Mononuclear cell (primary cell): ENCODE data around the gene USH2A. TPM values are rescaled to one million over a fixed set of nuclear protein-coding genes. Genes with fewer than 3 reads are reported as not detected.

Source experiments
- H3K27me3 ChIP-seq: 2 replicates; pipeline ENCODE4 v1.6.0; 2011; ENCODE audit warnings: low read length, control low read depth; ENCODE audit not compliant: insufficient read depth
- H3K4me1 ChIP-seq: 2 replicates; pipeline ENCODE4 v1.5.1; 2011; ENCODE audit warnings: mild to moderate bottlenecking, low read length, control low read depth; ENCODE audit not compliant: insufficient read depth
- H3K4me3 ChIP-seq: 2 replicates; pipeline ENCODE4 v1.5.1; 2011; ENCODE audit warnings: mild to moderate bottlenecking, low read length, moderate library complexity
- H3K9me3 ChIP-seq: 2 replicates; pipeline ENCODE4 v1.5.1; 2011; ENCODE audit warnings: low read depth, mild to moderate bottlenecking, control low read depth, low read length
- total RNA-seq: library from RNA; depleted of rRNA; stranded (reverse); fragments of >200 nt; gene quantifications from one replicate; pipeline ENCODE4 v1.2.3, GENCODE V29; 2012

USH2A gene
- total RNA-seq, 1 donor, result not detected

- no peaks in the 10 kb centered on the region for H3K9me3 ChIP-seq
- H3K4me3 ChIP-seq, result no peak overlapping the region
- no peaks in the 10 kb centered on the region for H3K4me1 ChIP-seq
- no peaks in the 10 kb centered on the region for H3K27me3 ChIP-seq
Observed at GRCh38 chr1:215719552-215719951, 703.7 kb downstream of the USH2A start.

DNA sequence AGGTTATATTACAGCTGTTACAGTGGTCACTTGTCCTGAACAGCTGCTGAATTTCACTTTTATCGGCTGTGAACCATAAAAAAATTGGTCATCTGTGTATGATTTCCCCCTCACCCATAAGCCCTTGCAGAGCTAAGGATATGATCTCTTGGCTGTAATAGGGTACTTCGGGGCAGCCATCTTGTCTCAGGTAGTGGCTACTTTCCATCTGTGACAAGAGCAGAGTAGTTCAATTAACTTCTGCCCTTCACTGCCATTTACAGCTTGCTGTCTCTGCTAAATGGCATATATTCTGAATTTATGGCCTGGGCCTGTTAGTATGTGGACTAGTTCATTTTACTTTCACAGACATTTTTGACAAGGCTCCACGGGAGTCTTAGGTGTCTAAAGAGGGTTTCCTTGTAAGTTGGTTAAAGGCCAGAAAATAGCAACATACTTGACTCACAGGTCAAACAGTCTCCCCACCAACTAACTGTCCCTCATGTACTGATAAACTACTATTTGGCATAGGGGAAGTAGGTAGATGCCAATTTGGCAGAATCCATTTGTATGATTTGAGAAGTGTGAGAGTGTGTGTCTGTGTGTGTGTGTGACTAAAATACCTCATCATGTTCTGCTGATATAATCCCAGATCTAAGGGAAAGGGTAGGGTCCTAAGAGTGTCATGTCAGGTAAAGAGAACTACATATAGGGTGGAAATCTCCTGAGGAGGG lies 704.5 kb downstream of the USH2A start:
- Histone ChIP-seq H3K4me3 (no peak overlapping the region), H3K9me3 (no peaks in the 10 kb centered on the region), H3K27me3 (no peaks in the 10 kb centered on the region), H3K4me1 (no peaks in the 10 kb centered on the region)

DNA sequence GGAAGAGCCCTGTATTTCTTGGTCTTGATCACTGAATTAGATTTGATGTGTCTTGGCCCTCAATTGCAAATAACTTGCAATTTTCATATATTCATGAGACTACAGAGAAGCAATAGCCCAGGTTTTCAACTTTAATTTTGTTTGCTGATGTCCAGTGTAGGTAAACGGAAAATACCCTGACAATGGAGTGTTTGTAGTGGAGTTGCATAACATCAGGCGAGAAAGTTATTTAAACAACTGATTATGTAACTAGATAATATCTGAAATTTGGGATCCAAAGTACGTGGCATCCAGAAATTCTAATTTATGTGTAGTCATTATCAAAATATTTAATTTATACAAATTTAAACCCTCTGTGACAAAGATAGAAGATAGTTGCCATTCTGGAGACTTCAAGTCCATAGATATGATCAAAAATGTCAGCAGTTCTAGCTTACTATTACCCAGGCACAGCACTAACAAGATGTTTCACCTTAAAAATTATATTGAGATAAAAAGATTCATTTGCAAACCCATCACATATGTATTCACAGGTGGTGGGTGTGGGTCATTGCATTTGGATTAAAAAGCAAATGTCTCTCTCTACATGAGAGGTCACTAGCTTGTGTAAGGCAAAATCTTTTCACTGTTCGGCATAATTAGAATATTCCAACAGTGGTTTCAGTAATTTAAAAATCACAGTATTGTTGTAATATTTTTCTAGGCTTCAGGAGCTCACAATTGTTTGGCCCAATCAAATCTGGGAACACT lies 705.4 kb downstream of the USH2A start:
- no peaks in the 10 kb centered on the region for H3K27me3 ChIP-seq
- no peaks in the 10 kb centered on the region for H3K4me1 ChIP-seq
- no peaks in the 10 kb centered on the region for H3K9me3 ChIP-seq
- H3K4me3 ChIP-seq, result no peak overlapping the region

- no peak overlapping the region for H3K4me3 ChIP-seq
- no peaks in the 10 kb centered on the region for H3K27me3 ChIP-seq
- H3K4me1 ChIP-seq, result no peaks in the 10 kb centered on the region
- H3K9me3 ChIP-seq, result no peaks in the 10 kb centered on the region
Observed at GRCh38 chr1:215710899-215711225, 712.4 kb downstream of the USH2A start.

- no peak overlapping the region for H3K4me3 ChIP-seq
- H3K4me1 ChIP-seq, result no peaks in the 10 kb centered on the region
- no peaks in the 10 kb centered on the region for H3K27me3 ChIP-seq
- no peaks in the 10 kb centered on the region for H3K9me3 ChIP-seq
Observed at GRCh38 chr1:215710036-215710898, 713.0 kb downstream of the USH2A start.

- Histone ChIP-seq H3K9me3 (no peaks in the 10 kb centered on the region), H3K4me3 (no peak overlapping the region), H3K4me1 (no peaks in the 10 kb centered on the region), H3K27me3 (no peaks in the 10 kb centered on the region)
Observed at GRCh38 chr1:215704089-215704860, 719.0 kb downstream of the USH2A start.

DNA sequence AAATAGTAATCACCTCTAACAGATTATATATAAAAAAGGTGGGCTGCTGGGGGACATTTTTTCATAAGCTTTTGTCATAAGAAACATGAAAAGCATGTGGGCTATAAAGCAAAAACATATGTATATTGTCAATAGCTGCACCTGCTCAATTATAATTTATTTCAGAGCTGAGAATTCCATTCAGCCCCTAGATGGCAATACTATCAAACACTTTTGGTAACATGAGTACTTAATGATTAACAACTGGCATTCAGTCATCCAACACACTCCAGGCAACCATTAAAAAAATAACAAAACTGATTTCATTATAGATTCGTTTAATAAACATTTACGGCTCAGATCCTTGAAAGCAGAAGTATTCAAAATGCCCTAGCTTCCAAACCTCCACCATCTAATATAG lies 741.0 kb downstream of the USH2A start:
- H3K4me1 ChIP-seq, result no peaks in the 10 kb centered on the region
- no peaks in the 10 kb centered on the region for H3K27me3 ChIP-seq
- no peak overlapping the region for H3K4me3 ChIP-seq
- H3K9me3 ChIP-seq, result no peaks in the 10 kb centered on the region

DNA sequence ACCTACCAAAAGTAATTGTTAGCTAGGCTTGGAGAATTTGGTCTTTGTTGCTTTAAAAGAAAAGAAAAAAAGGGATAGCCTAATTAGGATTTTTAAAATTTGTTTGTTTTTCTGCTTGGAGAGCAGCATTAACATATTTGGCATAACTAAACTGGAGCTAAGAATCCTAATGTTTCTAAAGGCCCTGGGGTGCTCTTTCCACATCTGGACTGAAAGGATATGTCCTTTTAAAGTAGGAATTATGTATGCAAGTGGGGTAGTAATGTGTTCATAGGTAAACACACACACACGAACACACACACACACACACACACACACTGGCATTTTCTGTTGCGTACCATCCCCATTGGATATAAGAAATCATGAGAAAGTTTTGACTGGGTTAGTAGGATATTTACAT lies 742.2 kb downstream of the USH2A start:
- Histone ChIP-seq H3K4me1 (no peaks in the 10 kb centered on the region), H3K4me3 (no peak overlapping the region)

GRCh38 chr1:215679231-215679630 lies 744.0 kb downstream of the USH2A start:
- Histone ChIP-seq H3K9me3 (no peaks in the 10 kb centered on the region), H3K27me3 (no peaks in the 10 kb centered on the region), H3K4me3 (no peak overlapping the region), H3K4me1 (no peaks in the 10 kb centered on the region)

More for the DNA sequence above, 742.2 kb downstream of the USH2A start:
- no peaks in the 10 kb centered on the region for H3K27me3 ChIP-seq
- no peaks in the 10 kb centered on the region for H3K9me3 ChIP-seq

GRCh38 chr1:215677112-215677511 lies 746.1 kb downstream of the USH2A start:
- Histone ChIP-seq H3K4me3 (no peak overlapping the region), H3K4me1 (no peaks in the 10 kb centered on the region), H3K27me3 (no peaks in the 10 kb centered on the region), H3K9me3 (no peaks in the 10 kb centered on the region)

DNA sequence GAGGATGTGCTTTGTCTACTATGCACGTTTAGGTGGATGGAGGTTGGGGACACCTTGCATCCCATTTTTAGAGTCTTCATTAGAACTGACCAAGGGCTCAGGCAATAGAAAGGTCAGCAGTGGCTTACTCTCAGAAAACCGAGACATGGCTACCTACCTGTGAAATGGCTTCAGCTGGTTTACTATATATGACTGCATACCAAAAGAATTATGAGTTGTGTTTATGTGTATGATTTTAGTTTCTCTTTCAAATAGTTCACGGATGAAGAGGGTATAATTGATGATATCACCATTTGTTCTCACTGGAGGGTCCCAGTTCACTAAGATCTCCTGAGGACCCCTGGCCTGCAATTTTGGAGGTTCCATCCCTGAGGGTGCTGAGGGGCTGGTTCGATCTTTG lies 749.3 kb downstream of the USH2A start:
- H3K27me3 ChIP-seq, result no peaks in the 10 kb centered on the region
- H3K4me1 ChIP-seq, result no peaks in the 10 kb centered on the region
- no peak overlapping the region for H3K4me3 ChIP-seq
- H3K9me3 ChIP-seq, result no peaks in the 10 kb centered on the region

GRCh38 chr1:215672482-215672881 lies 750.8 kb downstream of the USH2A start:
- H3K9me3 ChIP-seq, result no peaks in the 10 kb centered on the region
- H3K4me3 ChIP-seq, result no peak overlapping the region
- no peaks in the 10 kb centered on the region for H3K27me3 ChIP-seq
- no peaks in the 10 kb centered on the region for H3K4me1 ChIP-seq

- Histone ChIP-seq H3K4me3 (no peak overlapping the region), H3K4me1 (no peaks in the 10 kb centered on the region), H3K9me3 (no peaks in the 10 kb centered on the region), H3K27me3 (no peaks in the 10 kb centered on the region)
Observed at GRCh38 chr1:215669806-215670491, 753.3 kb downstream of the USH2A start.

- Histone ChIP-seq H3K27me3 (no peaks in the 10 kb centered on the region), H3K9me3 (no peaks in the 10 kb centered on the region), H3K4me3 (no peak overlapping the region), H3K4me1 (no peaks in the 10 kb centered on the region)
Observed at GRCh38 chr1:215667761-215668160, 755.5 kb downstream of the USH2A start.
